DMS114 treated with DMSO at 0.1 percent for 48 hours (cell line): ENCODE data around the gene CCDC74A.
"Not testable (repeated sequence)": the region's sequence is repeated elsewhere in the genome, so short reads cannot be mapped to it uniquely, and the experiment has no call there.

ENCODE experiments used
- DNase-seq: peaks from one replicate; lab custom pipeline; 2025; ENCODE audit not compliant: unreplicated experiment; lab: John Stamatoyannopoulos, UW

CCDC74A gene

GRCh38 chr2:131525256-131525655, 2.4 kb upstream of the CCDC74A start:
- DNase-seq: not testable (repeated sequence)

- DNase-seq: not testable (repeated sequence)
These were observed 1.5 kb downstream of the CCDC74A start for GRCh38 chr2:131528981-131529863.

- not testable (repeated sequence) for DNase-seq
These were observed 2.3 kb downstream of the CCDC74A start for GRCh38 chr2:131529864-131530445.

GRCh38 chr2:131530626-131531344, 3.1 kb downstream of the CCDC74A start:
- DNase-seq: not testable (repeated sequence)

- DNase-seq: not testable (repeated sequence)
These were observed 4.0 kb downstream of the CCDC74A start for GRCh38 chr2:131531547-131532185.

GRCh38 chr2:131532723-131533608, 5.3 kb downstream of the CCDC74A start:
- not testable (repeated sequence) for DNase-seq

- DNase-seq: not testable (repeated sequence)
These were observed 6.1 kb downstream of the CCDC74A start for GRCh38 chr2:131533609-131534316.

GRCh38 chr2:131534317-131534672, 6.6 kb downstream of the CCDC74A start:
- not testable (repeated sequence) for DNase-seq

GRCh38 chr2:131534965-131535364, 7.3 kb downstream of the CCDC74A start:
- DNase-seq: not testable (repeated sequence)

- no peak for DNase-seq
These were observed 7.8 kb downstream of the CCDC74A start for GRCh38 chr2:131535526-131535925.

GRCh38 chr2:131535951-131536826, 8.5 kb downstream of the CCDC74A start:
- not testable (repeated sequence) for DNase-seq

- not testable (repeated sequence) for DNase-seq
These were observed 9.2 kb downstream of the CCDC74A start for GRCh38 chr2:131536841-131537240.

- DNase-seq: not testable (repeated sequence)
These were observed 11.2 kb downstream of the CCDC74A start for GRCh38 chr2:131538856-131539255.

- no peak for DNase-seq
These were observed 15.0 kb downstream of the CCDC74A start for GRCh38 chr2:131542438-131543384.

GRCh38 chr2:131543385-131543891, 15.8 kb downstream of the CCDC74A start:
- no peak for DNase-seq

- not testable (repeated sequence) for DNase-seq
These were observed 16.5 kb downstream of the CCDC74A start for GRCh38 chr2:131544006-131544812.
